HG02938 (cell line): ENCODE results near the gene RIMS1.

Experiments
- ATAC-seq: cut with Tn5 transposase; IDR thresholded peaks from one replicate; pipeline ENCODE4 v1.9.1; 2021; ENCODE audit warnings: mild to moderate bottlenecking, moderate library complexity; ENCODE audit not compliant: unreplicated experiment

The RIMS1 gene

DNA sequence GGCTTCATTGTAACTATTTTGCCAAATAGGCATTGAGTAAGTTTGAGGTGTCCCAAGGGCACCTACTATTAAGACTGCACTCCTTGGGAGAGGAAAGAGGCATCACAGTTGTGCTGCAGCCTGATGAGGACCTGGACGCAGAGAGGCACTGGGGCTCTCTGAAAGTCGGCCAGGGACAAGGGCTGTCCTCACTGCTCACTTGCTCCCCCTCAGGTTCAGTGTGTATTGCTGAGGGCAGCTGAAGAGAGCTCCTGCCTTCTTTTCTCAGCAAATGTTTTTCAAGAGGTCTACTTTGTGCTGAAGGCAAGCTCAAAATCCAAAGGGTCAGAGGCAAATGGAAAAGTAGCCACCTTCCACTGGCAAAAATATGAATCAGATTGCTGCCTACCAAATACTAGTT lies 331.8 kb downstream of the RIMS1 start:
- peak; percentile 77 for ATAC-seq

DNA sequence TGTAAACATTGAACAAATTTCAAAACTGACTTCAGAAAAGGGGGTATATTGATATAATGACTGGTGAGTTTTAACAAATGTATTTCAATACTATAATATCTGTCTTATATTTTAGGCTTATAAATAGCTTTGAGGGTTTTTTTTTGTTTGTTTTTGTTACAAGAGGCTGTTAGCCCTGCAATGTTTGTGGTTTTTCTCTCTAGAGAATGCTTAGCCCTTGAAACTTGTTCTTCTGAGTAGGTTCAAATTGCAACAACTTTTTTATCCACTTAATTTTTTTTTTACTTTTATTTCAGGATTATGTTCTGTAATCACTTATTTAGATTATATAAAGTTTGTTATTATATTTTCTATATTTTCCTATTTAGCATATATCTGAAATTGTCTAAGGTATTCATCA lies 333.2 kb downstream of the RIMS1 start:
- ATAC-seq, result no peak

DNA sequence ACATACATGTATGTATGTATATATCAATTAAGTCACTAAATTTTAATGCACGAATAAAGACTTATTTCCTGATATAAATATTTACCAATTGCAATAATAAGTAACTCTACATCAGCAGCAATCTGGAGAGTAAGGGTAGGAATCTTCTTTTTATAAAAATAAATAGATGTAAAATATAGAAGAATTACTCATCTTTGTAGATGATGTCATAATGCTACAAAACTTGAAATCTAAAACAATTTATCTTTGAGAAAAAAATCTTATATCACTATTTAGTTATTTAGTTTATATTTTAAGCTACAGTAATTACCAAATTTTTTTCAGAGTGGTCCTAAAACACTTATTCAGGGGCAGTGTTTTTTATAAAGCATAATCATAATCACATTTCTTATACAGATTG lies 351.7 kb downstream of the RIMS1 start:
- ATAC-seq, result no peak

DNA sequence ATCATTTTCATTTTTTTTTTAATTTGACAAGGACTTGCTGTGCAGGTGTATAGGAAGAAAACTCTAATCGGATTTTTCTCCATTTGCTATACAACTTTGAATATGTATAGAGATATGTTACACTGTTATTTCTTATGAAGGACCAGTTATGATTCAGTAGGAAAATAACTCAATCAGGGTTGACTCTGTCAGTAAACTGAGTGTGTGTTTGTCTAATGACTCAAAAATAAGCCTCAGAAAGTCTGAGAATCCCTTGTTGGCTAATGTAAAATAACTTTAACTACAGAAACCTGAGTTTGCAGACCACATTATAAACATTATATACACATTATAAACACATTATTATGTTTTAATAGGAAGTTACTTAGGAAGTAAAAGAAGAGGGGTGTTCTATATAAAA lies 352.6 kb downstream of the RIMS1 start:
- ATAC-seq, result no peak

DNA sequence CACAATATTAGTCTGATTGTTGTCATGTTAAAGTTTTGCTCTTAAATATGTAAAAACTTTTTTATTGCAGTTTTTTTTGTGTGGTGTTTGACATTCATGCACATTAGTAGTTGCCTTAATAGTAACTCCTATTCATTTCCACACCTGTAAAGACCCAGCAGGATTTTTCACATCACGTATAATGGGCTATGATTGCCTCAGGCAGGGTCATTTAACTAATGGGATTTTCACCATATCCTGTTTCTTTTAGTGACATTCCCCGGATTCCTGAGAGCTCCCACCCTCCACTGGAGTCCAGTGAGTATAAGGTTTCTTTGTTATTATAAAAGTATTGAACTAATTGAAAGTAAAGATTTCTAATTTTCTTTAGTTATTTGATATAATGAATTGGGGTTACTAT lies 359.2 kb downstream of the RIMS1 start:
- no peak for ATAC-seq

DNA sequence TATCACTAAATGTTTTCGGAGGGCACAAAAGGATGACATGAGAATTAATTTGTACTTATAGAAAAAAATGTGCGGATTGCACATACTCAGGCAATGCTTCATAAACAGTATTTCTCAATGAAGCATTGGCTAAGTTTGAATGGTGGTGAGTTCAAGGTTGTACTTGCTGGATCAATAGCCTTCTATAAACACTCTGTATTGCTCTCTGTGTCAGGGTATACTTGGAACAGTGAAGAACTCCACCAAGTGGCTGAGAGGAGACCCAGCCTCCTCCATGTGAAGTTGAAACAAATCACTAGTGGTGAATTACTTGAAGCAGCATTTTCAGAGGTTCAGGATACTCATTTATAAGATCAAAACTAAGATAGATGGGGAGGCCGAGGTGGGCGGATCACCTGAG lies 360.6 kb downstream of the RIMS1 start:
- ATAC-seq, result no peak

DNA sequence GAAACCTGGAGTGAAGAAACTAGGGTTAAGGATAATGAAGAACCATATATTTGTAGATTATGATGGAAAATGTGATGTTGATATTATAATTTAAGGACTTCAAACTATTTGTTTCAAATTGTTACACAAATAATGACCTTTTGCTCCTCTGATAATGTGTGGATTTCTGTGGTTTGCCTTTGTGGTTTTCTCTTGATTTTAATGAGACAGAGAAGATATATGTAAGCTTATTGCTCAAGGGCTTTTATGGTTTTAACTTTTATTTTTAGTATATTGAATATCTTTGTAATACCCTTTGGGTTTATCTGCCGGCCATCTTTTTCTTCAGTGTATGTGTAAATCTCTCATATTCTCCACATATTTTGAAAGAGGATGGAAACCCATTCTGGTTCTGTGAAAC lies 362.3 kb downstream of the RIMS1 start:
- ATAC-seq, result no peak

DNA sequence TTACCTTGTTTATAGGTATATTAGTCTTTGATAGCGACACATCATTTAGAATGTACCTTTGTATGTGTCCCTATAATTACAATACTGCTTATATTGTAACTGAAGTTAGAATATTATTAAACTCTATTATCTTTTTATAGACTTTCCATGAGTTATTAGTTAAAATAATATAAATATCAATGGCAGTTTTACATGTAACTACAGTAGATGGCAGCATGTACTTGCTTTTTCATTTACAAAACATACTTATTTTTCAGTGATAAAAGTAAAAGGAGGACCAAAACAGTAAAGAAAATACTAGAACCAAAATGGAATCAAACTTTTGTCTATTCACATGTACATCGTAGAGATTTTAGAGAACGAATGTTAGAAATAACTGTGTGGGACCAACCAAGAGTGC lies 364.3 kb downstream of the RIMS1 start:
- no peak for ATAC-seq

DNA sequence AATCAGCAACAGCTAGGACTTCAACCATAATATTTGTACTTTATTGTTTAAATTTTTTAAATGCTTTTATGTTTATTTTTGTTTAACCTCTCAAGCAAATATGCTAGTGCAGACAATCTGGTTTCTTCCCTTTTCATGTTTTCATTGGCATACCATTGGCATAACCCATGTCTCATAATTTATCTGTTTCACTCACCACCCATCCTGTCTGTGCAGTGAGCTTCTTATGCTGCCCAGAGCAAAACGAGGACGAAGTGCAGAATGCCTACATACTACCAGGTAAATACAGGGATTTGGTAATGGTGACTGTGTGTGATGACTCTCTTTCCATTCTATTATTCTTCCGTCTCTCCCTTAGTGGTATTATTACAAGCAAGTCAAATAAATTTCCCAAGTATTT lies 374.1 kb downstream of the RIMS1 start:
- no peak for ATAC-seq

DNA sequence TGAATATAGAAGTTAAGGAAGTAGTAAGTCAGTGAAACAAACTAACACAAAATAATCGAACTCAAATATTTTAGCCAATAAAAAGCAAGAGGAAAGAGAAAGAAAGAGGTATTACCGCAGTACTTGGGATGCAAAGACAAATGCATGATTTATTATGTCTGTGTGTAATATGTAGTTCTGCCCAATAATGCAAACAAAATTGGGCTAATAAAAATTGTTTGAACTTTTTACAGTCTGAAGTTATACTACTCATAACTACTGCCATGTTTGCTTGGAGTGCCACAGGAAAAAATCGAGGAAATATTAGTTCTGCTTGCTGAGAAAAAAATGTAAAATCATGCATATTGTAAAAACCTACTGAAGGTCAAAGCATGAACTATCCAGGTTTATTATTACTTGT lies 375.2 kb downstream of the RIMS1 start:
- ATAC-seq, result no peak

DNA sequence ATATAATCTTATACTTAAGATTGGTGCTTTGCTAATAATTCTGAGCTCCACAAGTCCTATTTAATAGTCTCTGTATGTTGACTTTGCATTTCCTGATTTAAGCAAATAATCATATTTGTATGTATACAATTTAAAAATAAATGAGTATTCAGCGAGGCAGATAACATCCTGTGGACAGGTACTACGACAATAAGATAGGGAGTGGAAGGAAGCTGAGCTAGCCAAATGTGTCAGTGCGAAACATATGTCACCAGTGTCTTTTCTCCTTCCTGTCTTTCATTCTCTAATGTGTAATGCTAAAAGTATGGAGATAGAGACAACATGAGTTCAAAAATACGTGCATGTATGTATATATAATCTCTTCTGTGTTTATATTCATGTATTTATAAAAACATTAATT lies 375.9 kb downstream of the RIMS1 start:
- ATAC-seq, result no peak

DNA sequence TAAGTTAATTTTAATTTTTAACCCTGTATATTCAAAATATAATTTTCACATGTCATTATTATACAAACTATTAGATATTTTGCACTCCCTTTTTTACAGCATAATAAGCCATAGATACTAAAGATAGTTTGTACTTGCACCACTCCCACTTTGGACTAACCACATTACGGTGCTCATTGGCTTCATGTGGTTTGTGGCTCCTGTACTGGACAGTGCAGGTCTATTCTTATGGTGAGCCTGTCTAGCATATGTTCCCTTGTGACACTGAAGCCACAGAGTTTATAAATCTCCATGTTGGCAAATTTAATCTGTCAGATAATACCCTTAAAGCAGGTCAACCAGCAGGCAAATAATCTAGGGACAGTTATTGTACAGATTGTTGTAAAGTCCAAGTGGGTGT lies 381.1 kb downstream of the RIMS1 start:
- no peak for ATAC-seq

DNA sequence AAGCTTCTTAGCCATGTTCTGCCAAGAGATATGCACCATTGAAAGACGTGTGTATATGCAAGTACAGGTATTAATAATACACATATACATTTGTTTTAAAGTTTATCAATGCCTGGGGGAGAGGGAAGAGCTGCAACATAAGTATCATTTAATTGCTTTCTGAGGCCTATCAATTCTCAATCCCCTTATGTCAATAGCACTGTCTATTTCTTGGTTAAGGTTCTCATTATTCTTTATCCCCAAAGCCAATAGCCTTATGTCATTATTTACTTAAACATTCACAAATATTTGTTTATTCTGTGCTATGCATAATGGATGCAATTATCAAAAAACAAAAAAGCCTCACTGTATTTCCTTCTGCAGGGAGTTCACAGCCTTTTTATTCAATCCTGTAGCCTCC lies 385.2 kb downstream of the RIMS1 start:
- no peak for ATAC-seq

DNA sequence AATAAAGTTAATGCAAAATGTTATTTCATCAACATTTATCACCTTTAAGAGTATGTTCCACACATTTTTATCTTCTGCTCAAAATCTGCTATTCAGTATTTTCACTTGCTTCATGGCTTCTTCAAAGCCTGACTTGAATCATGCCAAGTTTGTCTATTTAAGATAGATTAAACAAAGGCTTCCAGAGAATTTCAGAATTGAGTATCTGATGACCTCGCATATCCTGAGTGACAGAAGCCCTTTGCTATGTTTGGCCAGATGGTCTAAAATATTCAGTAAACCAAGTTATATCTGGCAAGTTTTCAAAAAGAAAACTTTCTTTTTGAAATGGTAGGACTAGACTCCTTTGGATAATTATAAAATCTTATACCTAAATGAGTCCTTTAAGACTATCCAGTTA lies 386.6 kb downstream of the RIMS1 start:
- no peak for ATAC-seq

DNA sequence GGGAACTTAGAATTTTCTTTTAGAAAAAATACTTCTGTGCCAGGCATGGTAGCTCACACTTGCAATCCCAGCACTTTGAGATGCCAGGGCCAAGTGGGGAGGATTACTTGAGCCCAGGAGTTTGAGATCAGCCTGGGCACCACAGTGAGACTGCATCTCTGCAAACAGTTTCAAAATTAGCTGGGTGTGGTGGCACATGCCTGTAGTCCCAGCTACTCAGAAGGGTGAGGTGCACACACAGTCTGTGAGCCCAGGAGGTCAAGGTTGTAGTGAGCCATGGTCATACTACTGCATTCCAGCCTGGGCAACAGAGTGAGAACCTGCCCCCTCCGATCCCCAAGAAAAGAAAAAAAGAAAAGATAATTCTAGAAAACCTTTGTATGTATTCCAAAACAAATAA lies 389.5 kb downstream of the RIMS1 start:
- ATAC-seq, result no peak

DNA sequence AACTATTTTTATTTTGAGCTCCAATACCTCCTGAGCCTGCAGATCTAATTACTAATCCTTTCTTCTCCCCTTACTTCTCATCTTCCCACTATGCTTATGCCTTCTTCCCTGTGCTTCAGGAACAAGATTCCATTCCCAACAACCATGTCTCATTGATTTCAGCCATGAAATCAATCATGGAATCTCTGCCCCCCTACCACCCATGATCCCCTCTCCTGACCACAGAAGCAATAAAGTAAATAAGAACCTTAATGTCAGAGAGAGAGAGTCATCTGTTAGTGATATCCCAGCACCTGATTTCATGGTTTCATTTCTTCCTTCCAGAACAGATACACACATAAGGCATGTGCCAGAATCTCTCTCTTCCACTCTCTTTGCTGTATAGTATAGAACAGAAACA lies 395.9 kb downstream of the RIMS1 start:
- ATAC-seq, result no peak

DNA sequence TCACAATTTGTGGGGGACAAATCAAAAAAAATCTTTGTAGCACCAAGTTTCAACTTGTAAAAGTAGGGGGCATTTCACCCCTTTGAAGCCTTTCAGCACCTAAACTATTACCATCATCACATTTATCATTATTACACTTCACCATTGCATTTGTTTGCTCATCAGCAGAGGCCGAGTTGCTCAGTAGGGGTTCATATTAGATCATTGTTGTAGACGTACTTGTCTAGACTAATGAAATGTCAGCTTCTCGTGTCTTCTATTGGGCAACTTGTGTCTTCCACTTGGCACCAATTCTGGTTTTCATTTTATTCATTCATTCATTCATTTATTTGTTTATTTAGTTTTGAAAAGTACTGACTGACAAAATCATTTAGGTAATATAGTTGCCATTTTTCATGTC lies 397.2 kb downstream of the RIMS1 start:
- no peak for ATAC-seq

DNA sequence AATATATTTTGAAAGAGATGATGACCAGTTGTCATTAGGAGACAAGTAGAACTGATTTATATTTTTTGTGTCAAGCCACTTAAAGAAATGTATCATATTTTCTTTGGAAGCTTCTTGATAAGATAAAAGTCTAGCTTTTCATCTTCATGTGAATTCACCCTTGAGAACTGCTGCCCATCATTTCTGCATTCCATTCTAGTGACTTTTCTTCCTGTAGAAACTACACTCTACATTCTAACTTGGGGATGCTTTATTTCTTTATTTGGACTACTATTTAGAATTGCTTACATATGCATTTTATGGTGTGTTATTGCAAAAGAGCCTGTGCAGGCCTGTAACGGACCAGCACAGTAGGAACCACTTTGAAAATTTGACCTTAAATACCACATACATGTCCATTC lies 400.6 kb downstream of the RIMS1 start:
- no peak for ATAC-seq

DNA sequence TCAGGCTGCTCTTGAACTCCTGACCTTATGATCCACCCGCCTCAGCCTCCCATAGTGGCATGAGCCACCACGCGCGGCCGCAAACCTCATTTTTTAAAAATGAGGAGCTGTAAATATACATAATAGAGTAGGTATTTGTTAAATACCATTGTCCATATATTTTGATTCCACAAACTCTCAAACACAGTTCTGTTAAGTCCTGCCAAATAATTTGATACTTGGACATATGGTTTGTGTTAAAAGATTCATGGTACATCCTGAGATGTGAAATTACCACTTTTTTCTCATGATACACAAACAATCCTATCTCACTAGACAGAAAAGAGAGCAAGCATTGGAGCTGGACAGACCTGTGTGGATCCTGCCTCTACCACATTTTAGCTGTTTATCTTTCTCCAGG lies 401.5 kb downstream of the RIMS1 start:
- ATAC-seq, result no peak

DNA sequence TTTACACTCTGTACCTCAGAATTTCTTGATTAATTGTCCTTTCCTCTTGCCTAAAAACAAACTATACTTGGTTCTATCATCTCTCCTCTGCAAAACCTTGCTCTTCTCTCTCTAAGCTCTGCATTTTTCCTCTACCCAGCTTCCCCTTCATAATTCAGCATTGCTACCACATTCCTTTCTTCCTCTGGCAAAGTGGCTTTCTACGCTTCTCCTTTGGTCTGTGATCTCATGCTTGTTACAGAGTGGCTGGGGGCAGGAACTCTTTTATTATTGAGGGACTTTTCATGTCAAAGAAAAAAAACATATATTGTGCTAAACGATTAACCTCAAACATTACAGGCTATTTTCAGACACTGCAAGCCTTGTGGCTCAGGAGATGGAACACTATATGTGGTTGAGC lies 402.2 kb downstream of the RIMS1 start:
- ATAC-seq, result no peak

DNA sequence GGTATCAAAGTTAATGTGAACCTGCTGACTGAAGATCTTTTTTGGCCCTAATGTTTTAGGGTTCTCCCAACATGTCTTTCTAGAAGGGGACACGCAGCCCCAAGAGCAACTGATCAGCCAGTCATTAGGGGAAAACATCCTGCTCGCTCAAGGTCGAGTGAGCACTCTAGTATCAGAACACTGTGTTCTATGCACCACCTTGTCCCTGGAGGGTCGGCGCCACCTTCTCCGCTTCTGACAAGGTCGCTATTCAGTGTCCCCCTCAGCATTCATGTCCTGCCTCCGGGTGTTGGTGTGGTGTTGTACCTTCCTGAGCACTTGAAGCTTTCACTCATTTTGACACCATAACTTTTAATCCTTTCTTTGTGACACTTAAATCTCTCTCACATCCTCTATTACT lies 404.3 kb downstream of the RIMS1 start:
- ATAC-seq, result no peak

DNA sequence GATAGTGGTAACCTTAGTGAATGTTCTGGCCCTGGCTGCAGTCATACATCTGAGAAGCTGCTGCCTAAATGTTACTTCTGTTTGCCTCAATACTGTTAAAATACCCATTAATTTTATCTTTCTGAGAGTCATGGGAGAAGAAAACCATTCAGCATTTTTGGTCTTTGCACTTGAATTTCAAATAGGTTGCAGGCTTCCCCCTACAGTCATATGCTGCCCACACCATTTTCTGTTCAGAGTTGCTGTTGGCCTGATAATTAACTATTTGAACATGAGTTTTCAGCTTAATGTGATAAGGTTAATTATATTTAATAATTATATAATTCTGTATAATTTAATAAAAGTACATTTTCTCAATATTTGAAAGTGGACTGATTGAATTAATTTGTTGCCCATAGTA lies 410.0 kb downstream of the RIMS1 start:
- ATAC-seq, result no peak

DNA sequence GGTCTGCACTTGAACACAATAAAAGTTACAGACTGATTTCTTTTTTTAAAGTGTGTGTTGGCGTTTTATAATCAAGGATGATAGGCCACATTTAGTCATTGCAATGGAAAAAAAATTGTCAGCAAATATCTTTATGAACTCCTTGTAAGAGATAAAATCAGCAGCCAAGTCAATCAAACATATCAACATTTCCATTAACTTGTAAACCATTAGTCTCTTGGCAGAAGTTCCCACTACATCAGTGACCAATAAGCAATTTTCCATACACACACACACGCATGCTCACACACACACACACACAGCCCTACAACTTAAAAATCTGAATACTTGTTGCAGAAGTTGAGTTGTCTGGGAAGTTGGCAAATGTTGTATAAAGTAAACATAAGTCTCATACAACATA lies 419.6 kb downstream of the RIMS1 start:
- ATAC-seq, result no peak

DNA sequence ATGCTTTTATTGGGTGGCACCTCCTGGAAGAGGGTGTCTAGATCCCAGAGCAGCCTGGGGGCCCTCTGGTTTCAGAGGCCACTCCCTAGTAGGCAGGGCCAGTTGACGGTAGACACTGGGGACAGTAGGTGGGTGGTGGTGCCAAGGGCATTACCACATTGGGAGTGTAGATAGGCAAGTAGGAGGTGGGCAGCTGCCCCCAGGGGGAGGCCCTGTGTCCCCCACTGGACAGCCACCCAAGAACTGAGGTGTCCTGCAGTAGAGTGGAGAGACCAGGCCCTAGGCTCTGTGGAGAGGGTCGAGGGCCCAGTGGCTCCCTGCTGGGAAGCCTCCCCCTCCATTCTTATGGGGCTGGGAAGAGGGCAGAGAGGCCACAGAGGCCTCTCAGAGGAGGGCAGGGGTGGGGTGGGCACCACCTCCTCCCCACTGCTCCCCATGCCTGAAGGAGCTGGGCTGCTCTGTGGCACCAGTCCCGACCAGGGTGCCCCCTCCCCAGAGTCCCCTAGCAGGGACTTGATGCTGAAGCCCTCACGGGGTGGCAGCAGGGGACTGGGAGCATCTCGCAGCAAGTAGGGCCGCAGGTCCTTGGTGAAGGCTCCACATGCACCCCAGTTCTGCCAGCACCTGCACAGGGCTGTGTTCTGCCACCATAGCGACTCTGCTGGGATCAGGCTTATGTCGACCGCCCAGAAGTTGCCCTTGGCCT lies 430.5 kb downstream of the RIMS1 start:
- no peak for ATAC-seq
